Measurements from ENCODE around the gene BCAS3.

The BCAS3 gene

DNA sequence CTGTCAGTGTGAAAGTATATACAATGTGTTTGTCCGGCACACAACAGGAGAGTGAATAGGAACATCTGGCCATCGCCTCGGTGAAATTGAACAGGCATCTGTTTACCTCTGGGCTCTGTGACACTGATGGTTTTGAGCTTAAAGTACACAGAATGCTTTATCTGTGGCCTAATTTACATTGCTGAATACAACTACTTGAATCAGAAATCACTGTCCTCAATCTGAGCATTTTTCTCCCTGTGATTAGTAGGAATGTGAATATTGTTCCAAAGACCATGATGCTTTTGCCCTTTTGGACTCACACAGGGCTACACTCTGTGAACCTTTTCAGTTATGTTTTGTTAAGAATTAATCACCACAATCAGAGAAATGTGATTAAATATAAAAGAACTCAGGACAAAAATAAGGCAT, 399.0 kb downstream of the BCAS3 start:
- DNase-seq: no peak

DNA sequence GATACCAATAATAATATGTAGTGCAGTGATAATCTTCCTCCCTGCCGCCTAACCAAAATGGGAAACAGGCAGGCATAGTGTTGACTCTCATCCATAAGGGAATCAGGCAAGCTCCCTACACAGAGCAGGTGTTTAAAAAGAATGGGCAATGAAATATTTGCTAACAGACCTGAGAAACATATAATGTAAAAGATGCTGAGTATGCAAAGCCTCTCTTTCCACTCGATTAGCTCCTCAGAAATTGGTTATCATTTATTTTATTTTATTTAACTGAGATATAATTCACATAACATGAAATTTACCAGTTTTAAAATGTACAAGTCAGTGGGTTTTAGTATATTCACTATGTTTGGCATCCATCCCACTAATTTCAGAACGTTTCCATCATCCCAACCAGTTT, 404.3 kb downstream of the BCAS3 start:
- DNase-seq: no peak

DNA sequence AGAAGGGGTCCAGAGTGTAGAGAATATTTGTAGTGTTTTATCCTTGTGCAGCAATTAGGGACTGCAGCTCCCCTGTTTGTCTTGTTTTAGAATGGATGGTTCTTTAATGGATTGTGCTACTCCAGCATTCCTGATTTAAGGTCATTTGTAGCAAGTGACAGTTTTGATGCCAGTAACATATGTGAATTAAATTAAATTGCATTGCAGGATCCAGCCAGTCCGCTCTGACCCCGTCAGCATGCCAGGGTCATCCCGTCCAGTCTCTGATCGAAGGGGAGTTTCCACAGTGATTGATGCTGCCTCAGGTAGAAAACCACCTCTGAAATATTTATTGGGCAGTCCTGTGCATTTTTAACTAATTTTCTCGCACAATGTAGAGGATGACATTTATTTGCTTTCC, 406.6 kb downstream of the BCAS3 start:
- DNase-seq: no peak

DNA sequence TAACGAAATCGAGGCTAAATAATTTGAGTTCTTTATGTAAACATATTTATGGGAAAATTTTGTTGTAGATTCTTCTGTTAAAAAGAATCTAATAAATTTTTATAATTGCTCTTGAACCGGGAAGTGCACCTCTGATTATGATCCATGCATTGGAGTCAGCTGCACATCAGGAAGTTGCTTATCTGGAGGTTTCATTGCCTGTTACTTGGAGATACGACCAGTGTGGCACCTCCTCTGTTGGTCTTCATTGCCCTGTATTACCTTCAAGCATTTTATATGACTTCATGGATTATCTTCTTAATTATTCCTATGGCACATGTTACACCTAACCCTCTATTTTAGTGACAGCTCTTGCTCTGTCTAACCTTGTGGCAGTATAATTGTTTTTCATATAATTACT, 409.4 kb downstream of the BCAS3 start:
- DNase-seq: no peak

DNA sequence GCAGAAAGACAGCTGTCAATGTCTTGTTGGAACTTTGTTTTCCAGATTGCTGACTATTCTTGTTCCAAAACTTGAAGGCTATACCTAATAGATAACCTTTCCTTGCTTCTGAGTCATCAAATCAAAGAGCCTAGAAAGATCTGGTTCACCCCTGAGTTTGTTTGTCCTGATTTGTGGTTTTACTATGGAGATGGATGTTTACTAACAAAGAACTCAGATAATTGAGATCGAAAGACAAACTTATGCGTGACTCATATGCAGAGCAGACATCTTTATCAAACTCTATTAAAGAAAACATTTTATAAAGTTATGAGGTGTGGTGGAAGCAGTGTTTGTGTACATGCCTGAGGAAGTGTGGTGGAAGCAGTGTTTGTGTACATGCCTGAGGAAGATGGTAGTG, 410.9 kb downstream of the BCAS3 start:
- DNase-seq: no peak

DNA sequence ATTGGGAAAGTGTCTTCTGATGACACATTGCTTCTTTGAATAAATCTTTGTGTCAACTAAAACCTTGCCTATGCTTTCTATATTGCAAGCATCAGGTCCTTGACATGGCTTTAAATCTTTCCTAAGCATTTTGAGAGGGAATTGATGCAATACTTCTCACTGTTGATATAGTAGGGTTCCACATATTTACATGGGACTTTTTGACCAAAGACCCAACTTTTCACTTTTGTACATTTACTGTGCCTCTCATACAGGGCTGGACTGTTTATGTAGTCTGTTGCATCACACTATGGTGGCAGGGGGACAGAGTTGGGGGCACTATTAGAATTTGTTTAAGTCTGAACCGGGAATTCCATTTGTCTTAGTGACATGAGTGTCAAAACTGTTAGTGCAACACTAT, 413.4 kb downstream of the BCAS3 start:
- no peak for DNase-seq

DNA sequence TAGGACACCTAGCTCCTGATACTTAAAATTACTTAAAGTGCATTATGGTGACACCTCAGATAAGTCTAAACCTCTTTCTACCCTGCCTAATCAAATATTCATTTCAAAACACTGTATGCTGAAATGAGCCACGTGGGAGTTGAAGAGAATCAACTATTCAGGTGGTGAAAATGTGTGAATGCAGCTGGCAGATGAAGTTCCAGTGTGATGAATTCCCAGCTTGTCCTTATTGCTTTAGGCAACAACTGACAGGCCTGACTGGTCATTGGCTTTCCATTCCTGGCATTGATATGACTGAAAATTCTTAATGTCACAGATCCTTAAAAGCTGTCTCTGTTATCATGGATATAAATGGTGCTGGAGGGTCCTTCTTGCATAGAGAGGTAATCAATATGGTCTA, 420.1 kb downstream of the BCAS3 start:
- DNase-seq: no peak

DNA sequence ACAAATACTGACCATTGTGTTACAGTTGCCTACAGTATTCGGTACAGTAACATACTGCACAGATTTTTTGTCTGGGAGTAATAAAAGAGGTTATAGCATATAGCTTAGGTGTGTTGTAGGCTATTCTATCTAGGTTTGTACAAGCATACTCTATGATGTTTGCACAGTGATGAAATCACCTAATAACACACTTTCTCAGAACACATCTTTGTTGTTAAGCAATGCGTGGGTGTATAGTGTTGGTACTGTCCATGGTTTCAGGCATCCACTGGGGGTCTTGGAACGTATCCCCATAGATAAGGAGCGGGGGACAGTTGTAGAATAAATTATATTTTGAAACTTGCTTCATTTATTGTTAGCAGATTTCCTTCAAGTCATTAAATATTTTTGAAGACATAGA, 428.7 kb downstream of the BCAS3 start:
- no peak for DNase-seq

DNA sequence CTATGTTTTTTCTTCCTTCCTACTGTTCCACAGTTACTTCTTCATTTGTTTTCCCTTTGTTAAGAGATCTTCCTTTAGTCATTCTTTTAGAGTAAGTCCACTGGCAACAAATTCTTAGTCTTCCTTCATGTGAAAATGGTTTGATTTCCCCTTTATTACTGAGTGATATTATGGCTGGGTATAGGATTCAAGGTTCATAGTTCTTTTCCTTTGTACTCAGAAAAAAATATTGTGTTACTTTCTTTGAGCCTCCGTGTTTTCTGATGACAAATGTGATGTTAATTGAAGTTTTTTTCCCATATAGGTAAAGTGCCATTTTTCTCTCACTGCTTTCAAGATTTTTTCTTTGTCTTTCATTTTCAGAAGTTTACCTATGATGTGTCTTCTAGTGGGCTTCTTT, 438.9 kb downstream of the BCAS3 start:
- DNase-seq: no peak

DNA sequence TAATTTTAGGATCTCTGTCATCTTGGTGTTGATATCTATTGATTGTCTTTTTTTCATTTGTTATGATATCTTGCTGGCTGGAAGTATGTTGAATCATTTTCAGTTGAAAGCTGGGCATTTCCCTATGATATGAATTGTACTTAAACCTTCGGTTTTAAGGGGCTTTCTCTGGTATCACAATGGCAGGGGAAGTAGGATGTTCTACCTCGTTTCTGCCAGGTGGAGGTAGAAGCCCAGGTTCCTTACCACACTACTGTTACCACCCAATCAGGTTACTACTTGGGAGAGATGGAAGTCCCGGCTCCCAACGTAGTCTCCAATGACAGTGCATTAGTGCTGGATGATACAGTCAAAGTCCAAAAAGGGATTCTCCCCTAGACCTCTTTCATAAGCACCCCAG, 440.3 kb downstream of the BCAS3 start:
- no peak for DNase-seq

DNA sequence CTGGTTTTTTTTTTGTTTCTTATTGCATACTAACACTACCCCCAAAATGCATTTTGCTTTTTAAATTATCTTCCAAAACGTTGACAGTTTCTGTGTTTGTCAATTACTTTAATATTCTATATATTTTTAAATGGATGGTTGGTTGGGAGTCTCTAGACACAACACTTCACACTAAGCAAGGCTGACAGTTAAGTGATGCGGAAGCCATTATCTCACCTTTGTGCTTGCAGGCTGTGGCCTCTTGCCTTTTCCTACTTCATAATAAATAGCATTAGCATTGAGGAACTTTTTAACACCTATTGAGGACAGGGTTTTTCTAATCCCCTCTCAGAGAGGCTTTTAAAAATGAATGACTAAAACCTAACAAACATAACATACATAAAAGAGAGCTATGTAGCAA, 441.2 kb downstream of the BCAS3 start:
- no peak for DNase-seq

DNA sequence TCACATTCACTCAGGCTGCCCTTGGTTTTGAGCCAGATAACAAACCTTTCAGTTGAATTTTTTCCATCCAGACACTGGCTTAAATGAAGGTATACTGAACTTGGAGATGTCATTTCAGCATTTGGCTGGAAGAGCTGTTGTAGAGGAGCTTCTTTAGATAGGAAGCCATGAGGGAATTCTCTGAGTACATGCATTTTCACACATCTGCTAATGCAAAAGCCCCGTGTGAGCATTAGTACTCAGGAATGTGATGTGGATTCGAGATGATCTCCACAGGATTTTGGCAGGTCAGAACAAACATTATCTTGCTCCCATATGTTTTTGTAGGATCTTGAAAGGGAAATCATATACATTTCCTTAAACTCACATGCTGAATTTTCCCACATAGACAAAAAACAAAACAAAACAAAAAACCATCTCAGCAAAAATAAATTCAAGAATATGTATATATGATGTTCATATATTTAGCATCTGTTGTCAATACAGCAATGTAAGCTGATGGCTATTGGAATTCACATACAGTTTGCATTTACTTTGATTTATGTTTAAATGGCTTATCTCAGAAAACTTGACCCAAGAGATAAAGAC, 444.8 kb downstream of the BCAS3 start:
- DNase-seq: no peak

DNA sequence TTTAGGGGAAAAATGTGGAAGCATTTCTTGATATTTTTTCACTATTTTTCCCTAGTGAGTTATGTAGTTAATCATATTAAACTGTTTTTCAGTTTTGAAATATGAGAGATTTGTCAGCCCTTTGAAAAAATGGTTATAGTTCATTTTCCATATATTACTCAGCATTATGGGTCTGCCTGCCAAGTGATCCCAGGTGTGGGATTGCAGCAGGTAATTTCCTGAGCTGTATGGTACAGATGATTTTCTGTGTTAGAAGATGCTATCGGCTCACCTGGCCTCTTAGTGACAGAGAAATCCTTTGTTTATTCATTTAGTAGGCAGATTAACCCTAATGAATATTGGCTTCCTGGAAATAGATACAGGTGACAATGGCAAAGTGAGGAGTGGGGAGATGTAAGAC, 446.9 kb downstream of the BCAS3 start:
- DNase-seq: no peak

DNA sequence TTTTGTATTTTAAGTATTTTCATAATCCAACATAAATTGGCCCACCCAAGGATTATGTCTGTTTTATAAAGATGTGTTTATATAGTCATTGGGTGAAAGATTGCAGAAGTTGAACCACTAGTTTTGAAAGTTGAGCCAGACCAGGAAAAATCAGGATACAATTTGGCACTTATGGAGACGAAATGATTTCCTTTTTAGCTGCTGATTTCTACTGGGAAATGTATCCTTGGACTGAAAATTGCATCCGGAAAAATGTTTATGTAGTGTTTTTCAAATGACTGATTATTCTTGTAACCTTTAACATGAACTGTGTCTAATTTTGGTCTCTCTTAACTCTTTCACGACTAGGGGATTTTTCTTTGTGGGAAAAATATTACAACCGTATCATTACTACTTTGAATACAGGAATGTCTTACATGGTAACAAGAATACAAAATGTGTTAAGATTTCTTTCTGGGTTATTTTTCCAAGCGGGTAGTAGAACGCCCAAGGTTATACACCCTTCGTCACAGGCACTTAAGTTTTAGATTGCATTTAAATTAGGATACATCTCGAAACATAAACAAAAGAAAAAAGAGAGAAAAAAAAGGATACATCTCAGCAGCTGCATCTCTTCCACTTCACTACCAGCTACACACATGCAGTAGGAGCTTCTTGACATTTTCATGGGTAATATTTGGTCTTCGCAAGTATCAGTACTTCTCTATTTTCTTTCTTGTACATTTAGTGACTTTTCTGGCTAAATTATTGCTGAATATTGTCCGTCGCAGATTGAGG, 449.0 kb downstream of the BCAS3 start:
- no peak for DNase-seq

DNA sequence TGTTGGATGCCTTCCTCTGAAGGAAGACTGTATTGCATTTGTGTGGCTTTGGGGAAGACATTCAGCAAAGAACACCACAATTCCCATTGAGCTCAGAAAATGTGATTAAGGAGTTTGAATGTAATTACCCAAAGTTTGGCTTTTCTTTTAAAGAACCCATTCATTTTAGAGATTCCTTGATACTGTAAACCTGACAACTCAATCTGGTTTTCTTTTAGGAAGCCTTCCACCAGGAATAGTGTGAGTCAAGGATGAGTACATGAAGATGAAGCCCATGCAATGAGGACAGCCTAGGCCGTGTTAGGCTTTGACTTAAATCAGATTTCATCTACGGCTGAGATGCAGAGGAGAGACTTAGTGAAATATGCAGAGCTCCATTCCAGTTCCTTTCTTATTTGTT, 450.3 kb downstream of the BCAS3 start:
- DNase-seq: no peak

DNA sequence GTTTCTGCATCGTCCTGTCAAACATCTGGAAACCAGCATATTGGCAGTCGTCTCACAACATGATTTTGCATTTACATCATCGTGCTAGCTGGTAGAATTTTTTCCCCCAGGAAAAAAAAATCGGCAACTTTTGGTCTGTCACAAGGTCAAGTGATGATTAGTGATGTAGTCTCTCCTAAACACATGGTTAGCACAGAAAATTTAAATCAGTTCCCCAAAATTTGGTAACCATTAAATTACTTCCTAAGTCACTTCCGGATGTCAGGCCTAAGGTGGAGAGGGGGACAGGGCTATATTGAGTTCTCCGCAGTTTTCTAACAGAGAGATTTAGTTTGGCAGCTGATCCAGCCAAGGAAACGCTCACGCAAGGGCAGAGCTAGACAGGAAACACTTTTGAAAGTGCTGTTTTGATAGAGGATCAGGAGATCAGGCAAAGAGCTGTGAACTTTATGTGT, 451.0 kb downstream of the BCAS3 start:
- DNase-seq: no peak

DNA sequence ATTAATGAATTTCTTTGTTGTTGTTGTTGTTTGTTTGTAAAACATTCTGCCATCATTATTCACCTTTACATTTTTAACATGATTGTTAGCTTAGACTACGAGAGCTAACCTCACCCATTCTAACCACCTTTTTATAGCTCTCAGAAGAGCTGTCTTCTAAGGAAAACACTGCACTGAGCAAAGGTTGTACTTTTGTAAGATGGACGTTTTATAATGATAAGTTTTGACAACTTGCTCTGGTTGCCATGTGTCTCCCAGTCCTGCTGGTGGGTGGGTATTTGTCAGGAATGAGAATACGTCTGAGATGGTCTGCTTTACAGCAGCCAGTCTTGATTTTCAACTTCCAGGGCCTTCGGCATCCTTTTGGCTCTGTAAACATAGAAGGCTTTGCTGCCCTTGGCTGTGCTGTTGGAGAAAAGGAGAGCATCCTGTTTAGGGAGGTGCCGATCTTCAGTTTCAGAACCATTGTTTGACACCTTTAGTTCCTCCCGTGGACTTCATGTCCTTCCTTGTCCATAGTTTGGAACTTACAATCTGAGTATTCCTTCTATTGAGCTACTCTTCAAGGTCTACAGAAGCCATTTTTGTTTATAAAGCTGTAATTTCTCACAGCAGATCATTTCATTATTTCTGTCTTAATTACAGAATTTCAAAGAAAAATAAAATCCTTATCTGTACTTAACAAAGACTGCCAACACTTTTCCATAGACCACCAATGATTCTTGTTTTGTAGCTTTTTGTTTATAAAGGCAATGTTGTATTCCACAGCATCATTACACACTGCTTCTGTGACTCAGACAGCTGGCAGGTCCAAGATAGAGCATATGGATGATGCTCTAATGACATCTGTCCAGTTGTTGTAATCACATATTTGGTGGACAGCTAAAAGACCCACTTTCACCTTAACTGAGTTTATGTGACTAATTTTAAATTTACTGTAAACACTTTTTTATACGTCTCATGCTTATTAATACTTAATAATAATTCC, 451.9 kb downstream of the BCAS3 start:
- no peak for DNase-seq

DNA sequence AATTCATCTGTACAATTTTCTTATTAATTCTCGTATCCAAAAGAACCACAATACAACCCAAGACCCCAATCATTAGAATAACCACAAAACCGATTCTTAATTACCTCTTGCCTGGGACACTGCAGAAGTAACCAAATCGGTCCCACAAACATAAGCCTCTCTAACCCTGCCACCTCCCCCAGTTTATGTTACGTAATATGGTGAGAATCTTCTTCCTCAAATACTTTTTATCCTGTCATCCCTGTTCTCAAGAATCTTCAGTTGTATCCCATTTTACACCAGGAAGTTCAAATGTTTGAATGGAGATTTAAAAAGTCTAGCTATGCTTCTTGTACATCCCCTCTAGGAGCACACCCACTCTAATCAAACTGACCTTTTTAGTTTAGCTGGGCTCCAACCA, 452.7 kb downstream of the BCAS3 start:
- DNase-seq: no peak

DNA sequence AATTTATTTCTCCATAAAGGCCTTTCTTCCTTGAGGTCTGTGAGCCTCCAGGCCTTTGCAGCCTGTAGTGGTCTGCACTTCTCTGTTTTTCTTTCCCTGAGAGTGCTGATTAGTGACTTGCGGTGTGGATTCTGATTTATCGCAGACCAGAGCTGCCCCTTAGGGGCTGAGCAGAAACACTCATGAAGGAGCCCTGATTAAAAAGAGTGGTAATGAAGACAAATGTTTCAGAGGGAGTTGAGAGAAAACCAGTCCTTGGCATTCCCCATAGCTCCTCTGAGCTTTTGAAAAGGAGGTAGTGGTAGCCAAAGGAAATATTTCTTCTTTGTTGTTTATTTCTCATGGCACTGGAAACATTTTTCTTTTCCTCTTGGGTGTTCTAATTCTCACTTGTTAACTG, 453.9 kb downstream of the BCAS3 start:
- DNase-seq: no peak

DNA sequence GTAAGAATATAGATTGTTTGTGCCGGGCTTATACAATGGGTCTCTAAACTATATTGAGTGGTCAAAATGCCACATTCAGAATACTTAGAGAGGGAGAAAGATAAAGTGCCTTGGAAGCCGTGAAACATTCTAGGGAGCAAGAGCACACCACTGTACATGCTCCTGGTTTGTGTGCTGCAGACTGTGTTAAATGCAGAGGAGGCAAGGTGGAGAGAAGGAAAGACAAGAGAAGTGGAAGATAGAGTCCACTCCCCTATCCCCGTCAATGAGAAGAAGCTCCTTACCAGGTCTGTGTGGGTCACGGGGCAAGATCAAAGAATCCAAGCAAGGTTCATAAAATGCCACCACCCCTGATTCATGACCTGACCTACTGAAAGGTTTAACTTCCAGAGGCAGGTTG, 454.9 kb downstream of the BCAS3 start:
- DNase-seq: no peak

DNA sequence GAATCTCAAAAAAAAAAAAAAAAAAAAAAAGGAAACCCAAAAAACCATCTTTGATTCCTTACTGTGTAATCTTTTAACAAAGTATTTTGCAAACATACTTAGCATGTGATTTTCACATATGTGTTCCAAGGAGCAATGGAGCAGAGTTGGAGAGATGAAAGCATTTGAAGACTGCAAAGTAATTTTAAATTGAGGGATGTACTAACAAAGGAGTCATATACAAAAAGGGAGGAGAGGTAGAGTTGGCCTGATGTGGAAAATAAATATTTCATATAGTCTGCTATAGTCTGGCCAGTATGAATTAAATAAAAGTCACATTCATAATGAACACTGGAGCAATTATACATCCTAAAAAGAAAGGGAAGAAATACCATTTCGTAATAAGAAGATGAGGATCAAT, 456.2 kb downstream of the BCAS3 start:
- no peak for DNase-seq

DNA sequence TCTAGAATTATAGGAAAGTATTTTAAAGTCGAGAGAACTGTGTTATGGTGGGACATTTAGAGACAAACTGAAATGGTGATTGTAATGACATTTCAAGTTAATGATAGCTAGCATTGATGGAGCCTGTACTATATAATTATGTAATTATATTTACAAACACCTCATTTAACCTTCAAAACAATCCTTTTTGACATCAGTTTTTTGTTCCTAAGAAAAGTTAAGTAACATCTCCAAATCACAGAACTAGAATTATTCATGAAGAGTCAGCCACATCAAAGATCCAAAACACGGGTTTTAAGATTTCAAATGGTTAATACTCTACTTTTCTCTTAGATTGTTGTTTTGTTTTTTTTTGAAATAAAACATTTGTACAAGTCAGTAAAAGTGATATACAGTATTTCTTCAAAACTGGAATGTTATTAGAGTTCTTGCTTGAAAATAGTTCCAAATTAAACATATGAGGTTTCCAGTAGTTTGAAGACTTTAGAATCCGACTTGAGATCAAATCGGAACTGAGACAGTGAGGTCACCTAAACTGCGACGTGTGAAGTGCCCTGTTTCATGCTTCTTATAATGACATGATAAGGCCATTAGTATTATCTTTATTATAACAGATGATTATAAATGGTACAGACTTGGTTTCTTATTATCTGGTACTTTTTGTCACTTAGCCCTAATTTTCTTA, 457.0 kb downstream of the BCAS3 start:
- no peak for DNase-seq

DNA sequence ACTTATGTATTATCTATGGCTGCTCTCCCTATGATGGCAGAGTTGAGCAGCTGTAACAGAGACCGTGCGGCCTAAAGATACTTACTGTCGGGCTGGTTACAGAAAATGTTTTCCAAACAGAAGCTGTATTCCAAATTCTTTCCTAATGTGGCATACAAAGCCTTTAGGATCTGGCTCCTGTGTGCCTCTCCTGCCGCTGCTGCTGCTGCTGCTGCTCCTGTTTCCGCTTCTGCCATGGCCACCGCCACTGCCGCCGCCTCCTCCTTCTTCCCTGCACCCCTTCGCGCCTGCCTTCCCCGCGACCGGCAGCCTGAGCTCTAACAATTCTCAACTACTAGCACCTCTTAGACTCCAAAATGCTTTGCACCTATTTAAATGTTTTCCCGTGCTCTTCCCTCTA, 458.1 kb downstream of the BCAS3 start:
- peak; percentile 48 for DNase-seq
